Keratinocyte (primary cell): ENCODE measurements around the gene CCDC33. TPM values are rescaled to one million over a fixed set of nuclear protein-coding genes. Genes with fewer than 3 reads are reported as not detected.

Experiments
- DNase-seq: peaks from one replicate; pipeline ENCODE4 v3.0.0-alpha.2; 2011; ENCODE audit warnings: low read depth, missing footprints, low spot score
- FAIRE-seq: peaks from 2 replicates; lab custom pipeline; 2011; peaks lifted over from hg19 to GRCh38; lab: Jason Lieb, UNC
- H2AFZ ChIP-seq: 2 replicates; pipeline ENCODE4 v1.6.0; 2012; ENCODE audit warnings: low read length, control low read depth, inconsistent platforms; ENCODE audit not compliant: control insufficient read depth
- H3K27ac ChIP-seq: 2 replicates; pipeline ENCODE4 v1.5.1; 2011; ENCODE audit warnings: low read length; ENCODE audit not compliant: control insufficient read depth, insufficient read depth
- H3K27me3 ChIP-seq: 3 replicates; pipeline ENCODE4 v1.6.0; 2011; ENCODE audit warnings: low read length; ENCODE audit not compliant: control insufficient read depth, insufficient read depth; ENCODE audit errors: extremely low read depth
- H3K36me3 ChIP-seq, 2 experiments: 2 replicates in 1 of 2; 3 replicates in 1 of 2; pipeline ENCODE4 v1.5.1; 2011; ENCODE audit warnings: low read length in 2 of 2, mild to moderate bottlenecking in 1 of 2; ENCODE audit not compliant: control insufficient read depth in 2 of 2, insufficient read depth in 2 of 2; ENCODE audit errors: extremely low read depth in 1 of 2
- H3K4me1 ChIP-seq: 3 replicates; pipeline ENCODE4 v1.5.1; 2011; ENCODE audit warnings: low read length; ENCODE audit not compliant: control insufficient read depth, insufficient read depth; ENCODE audit errors: extremely low read depth
- H3K4me2 ChIP-seq: 3 replicates; pipeline ENCODE4 v1.6.0; 2011; ENCODE audit warnings: low read depth, low read length; ENCODE audit not compliant: control insufficient read depth, insufficient read depth; ENCODE audit errors: extremely low read depth
- H3K4me3 ChIP-seq, 3 experiments: fragments of 200-600 bp in 1 of 3; sonication (generic) in 1 of 3; 2 replicates in 2 of 3; 3 replicates in 1 of 3; pipeline ENCODE4 v1.5.1; 2011 to 2016; ENCODE audit warnings: low read length in 3 of 3, mild to moderate bottlenecking in 3 of 3, control low read depth in 2 of 3, inconsistent platforms in 1 of 3, low read depth in 1 of 3, mixed read lengths in 1 of 3, mixed run types in 1 of 3, moderate library complexity in 1 of 3; ENCODE audit not compliant: control insufficient read depth in 2 of 3, insufficient read depth in 2 of 3; ENCODE audit errors: extremely low read depth in 1 of 3
- H3K79me2 ChIP-seq: 2 replicates; pipeline ENCODE4 v1.6.0; 2012; ENCODE audit warnings: low read length; ENCODE audit not compliant: control insufficient read depth, insufficient read depth
- H3K9ac ChIP-seq: 3 replicates; pipeline ENCODE4 v1.6.0; 2011; ENCODE audit warnings: low read length; ENCODE audit not compliant: control insufficient read depth, insufficient read depth; ENCODE audit errors: extremely low read depth
- H3K9me1 ChIP-seq: 3 replicates; pipeline ENCODE4 v1.6.0; 2011; ENCODE audit warnings: low read length; ENCODE audit not compliant: control insufficient read depth, insufficient read depth; ENCODE audit errors: extremely low read depth
- H3K9me3 ChIP-seq: 2 replicates; pipeline ENCODE4 v1.5.1; 2012; ENCODE audit warnings: low read depth, low read length; ENCODE audit not compliant: control insufficient read depth
- H4K20me1 ChIP-seq: 3 replicates; pipeline ENCODE4 v1.6.0; 2011; ENCODE audit warnings: low read length; ENCODE audit not compliant: control insufficient read depth, insufficient read depth; ENCODE audit errors: extremely low read depth
- CTCF ChIP-seq, 3 experiments: IDR thresholded peaks in 1 of 3; conservative IDR thresholded peaks in 1 of 3; optimal IDR thresholded peaks in 1 of 3; 2 replicates in 2 of 3; 3 replicates in 1 of 3; pipeline versions ENCODE3 to v1.5.1; 2011; ENCODE audit warnings: low read length in 3 of 3, mild to moderate bottlenecking in 3 of 3, moderate library complexity in 2 of 3, control low read depth in 1 of 3, inconsistent platforms in 1 of 3; ENCODE audit not compliant: insufficient read depth in 2 of 3; ENCODE audit errors: extremely low read depth in 1 of 3
- EZH2 ChIP-seq: IDR thresholded peaks from one replicate; pipeline ENCODE4 v1.6.1; 2012; ENCODE audit warnings: inconsistent platforms, mild to moderate bottlenecking, low read length, moderate library complexity
- dilution Hi-C: fragments of 300-500 bp; cut with MboI; formaldehyde crosslinking; loops from one replicate; pipeline ENCODE4 v1.7.0; 2020; ENCODE audit warnings: low sequenced_read_pairs; ENCODE audit not compliant: extremely low pct_ligation_motif_present
- polyA plus RNA-seq, 5 experiments: library from polyadenylated mRNA; depleted of rRNA in 3 of 5; stranded (reverse) in 3 of 5; stranded (forward) in 1 of 5; unstranded in 1 of 5; fragments of >200 nt; gene quantifications; 1 replicate in 1 of 5; 2 replicates in 3 of 5; 3 replicates in 1 of 5; pipeline versions ENCODE4 v1.2.1 to v1.2.3, GENCODE V29; 2011 to 2012; ENCODE audit warnings: missing spikeins in 2 of 5, low read depth in 1 of 5, low replicate concordance in 1 of 5

Gene CCDC33
- polyA plus RNA-seq, 1 donor (not counting 4 experiments of a cell fraction or from before 2014, with no cell fraction given) = not detected

DNA sequence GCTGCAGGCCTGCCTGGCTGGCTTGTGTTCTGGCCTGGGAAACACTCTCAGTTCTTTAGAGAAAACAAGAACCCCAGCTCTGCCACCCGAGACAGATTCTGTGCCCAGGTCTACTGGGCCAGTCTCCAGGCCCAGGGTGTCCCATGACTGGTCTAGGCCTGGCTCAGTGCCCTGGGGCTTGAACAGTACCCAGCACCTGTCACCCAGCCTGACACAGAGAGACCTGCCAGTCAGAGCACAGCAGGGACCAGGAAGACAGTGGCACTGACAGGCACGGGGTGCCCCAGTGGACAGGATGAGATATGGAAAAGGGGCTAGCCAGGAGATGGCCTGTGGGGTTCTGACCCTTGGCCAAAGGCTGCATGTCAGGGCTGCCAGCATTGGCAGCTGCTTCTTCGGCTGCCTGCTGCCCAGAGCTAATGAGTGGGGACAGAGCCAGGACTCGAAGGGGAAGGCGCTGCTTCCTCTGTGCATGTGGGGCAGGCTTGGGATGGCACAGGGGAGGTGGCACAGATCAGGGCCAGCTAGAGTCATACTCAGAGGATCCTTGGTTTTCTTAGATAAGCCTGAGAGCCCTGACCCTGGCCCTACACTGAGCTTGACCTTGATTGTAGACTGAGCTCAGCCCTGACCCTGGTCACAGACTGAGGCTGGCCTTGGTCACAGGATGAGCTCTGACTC, 15.1 kb downstream of the CCDC33 start:
- Histone ChIP-seq H3K4me1 (no peaks in the 10 kb centered on the region), H3K4me2 (no peak overlapping the region), H3K27me3 (peaks cover 16% of the 10 kb centered on the region), H3K27ac (no peak overlapping the region), H3K9me1 (no peaks in the 10 kb centered on the region), H3K4me3 (no peak overlapping the region), H3K36me3 (no peaks in the 10 kb centered on the region), H3K9ac (no peak overlapping the region), H3K79me2 (no peaks in the 10 kb centered on the region), H4K20me1 (no peaks in the 10 kb centered on the region), H2AFZ (no peak overlapping the region), H3K9me3 (no peaks in the 10 kb centered on the region)
- dilution Hi-C loops = no loop called here
- TF ChIP-seq EZH2 = no peak
- TF ChIP-seq CTCF (optimal IDR thresholded peaks at IDR 0.05 in 1 of 3, IDR thresholded peaks at IDR 0.05 in 1 of 3, conservative IDR thresholded peaks at IDR 0.05 in 1 of 3; ENCODE audit: extremely low read depth in 1 of 3, insufficient read depth in 2 of 3, low read length in 3 of 3) = no peak
- FAIRE-seq (no peak), DNase-seq (no peak)

DNA sequence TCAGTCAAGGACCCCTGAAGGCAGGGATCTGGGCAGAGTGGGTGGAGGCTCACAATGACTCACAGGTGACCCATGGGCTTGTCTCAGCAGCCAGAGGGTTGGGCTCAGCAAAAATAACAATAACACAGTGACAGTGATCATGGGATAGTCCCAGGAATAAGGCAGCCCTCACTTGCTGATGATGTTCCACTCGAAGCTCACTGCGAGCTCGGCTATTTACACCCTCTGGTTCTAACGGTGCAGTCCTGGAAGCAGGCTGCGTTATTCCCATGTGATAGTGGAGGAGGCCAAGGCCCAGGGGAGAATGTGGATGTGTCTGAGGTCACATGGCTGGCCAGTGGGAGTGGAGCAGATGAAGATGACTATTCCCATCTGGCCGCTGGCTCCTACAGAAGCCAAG, 16.2 kb downstream of the CCDC33 start:
- H2AFZ ChIP-seq = no peak overlapping the region
- TF ChIP-seq CTCF (optimal IDR thresholded peaks at IDR 0.05 in 1 of 3, IDR thresholded peaks at IDR 0.05 in 1 of 3, conservative IDR thresholded peaks at IDR 0.05 in 1 of 3; ENCODE audit: extremely low read depth in 1 of 3, insufficient read depth in 2 of 3, low read length in 3 of 3) = no peak
- no peak for TF ChIP-seq EZH2
- dilution Hi-C loops = no loop called here
- H3K79me2 ChIP-seq = no peaks in the 10 kb centered on the region
- H3K27ac ChIP-seq = no peak overlapping the region
- H3K4me2 ChIP-seq = no peak overlapping the region
- H3K27me3 ChIP-seq = peaks cover 17% of the 10 kb centered on the region
- H3K4me1 ChIP-seq = no peaks in the 10 kb centered on the region
- no peaks in the 10 kb centered on the region for H3K9me3 ChIP-seq
- FAIRE-seq (no peak), DNase-seq (no peak)
- no peaks in the 10 kb centered on the region for H3K36me3 ChIP-seq
- no peak overlapping the region for H3K9ac ChIP-seq
- no peaks in the 10 kb centered on the region for H3K9me1 ChIP-seq
- no peak overlapping the region for H3K4me3 ChIP-seq
- no peaks in the 10 kb centered on the region for H4K20me1 ChIP-seq
